ENCODE measurements around the gene TBC1D9B. TPM values are rescaled to one million over a fixed set of nuclear protein-coding genes. Genes with fewer than 3 reads are reported as not detected.

The TBC1D9B gene
- polyA plus RNA-seq, 2 of the 4 experiments (the other 2 are of a cell fraction), result 37.2 to 64.7 TPM

DNA sequence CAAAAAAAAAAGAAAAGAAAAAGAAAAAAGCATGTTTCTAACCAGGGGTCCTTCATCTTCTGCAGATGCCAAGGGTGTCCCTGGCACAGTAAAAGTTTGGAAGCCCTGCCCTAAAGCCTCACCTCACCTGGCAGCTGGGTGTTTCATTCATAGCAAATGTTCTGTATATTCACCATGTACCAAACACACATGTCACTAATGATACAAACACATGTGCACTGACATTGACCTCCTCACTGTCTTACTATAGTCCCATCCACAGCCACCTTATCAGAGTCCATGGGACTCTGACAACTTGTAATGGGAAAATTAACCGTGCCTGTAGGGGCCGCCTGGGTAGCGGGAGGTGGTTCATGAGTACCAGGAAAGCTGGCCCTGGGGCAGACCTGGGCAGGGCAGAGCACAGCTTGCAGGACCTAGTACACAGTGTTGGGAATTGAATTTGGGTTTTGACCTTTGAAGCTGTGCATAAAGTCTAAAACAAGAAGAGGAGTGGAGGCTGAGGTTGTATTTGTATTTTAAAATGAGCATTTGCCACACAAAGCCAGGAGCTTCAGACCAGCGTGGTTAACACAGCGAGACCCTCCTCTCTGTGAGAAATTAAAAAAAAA lies 94.6 kb downstream of the TBC1D9B start:
- no peak overlapping the region for H3K4me3 ChIP-seq
- H3K27ac ChIP-seq, result no peak overlapping the region
- CTCF ChIA-PET, result interaction anchor here (0.8 to 4.4 kb wide), 7 partner anchors 9 to 50 kb away, joined by 3 to 32 read pairs (median 4); no protein-coding TSS in a partner anchor
- no peak overlapping the region for H3K4me2 ChIP-seq
- TF ChIP-seq ZSCAN20 (CRISPR knock-in tag; IDR thresholded peaks at IDR 0.05) (no peak), EP300 (IDR thresholded peaks at IDR 0.05) (no peak), TFCP2L1 (CRISPR knock-in tag; IDR thresholded peaks at IDR 0.05) (no peak), FOXS1 (CRISPR knock-in tag; IDR thresholded peaks at IDR 0.05) (no peak), HEYL (CRISPR knock-in tag; IDR thresholded peaks at IDR 0.05) (no peak), HOXA7 (CRISPR knock-in tag; IDR thresholded peaks at IDR 0.05) (no peak), JUN (IDR thresholded peaks at IDR 0.05) (no peak)
- TF ChIP-seq, protein P1, sequence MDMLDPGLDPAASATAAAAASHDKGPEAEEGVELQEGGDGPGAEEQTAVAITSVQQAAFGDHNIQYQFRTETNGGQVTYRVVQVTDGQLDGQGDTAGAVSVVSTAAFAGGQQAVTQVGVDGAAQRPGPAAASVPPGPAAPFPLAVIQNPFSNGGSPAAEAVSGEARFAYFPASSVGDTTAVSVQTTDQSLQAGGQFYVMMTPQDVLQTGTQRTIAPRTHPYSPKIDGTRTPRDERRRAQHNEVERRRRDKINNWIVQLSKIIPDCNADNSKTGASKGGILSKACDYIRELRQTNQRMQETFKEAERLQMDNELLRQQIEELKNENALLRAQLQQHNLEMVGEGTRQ (IDR thresholded peaks at IDR 0.05), result no peak
- TF ChIP-seq, protein P2, sequence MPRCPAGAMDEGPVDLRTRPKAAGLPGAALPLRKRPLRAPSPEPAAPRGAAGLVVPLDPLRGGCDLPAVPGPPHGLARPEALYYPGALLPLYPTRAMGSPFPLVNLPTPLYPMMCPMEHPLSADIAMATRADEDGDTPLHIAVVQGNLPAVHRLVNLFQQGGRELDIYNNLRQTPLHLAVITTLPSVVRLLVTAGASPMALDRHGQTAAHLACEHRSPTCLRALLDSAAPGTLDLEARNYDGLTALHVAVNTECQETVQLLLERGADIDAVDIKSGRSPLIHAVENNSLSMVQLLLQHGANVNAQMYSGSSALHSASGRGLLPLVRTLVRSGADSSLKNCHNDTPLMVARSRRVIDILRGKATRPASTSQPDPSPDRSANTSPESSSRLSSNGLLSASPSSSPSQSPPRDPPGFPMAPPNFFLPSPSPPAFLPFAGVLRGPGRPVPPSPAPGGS (IDR thresholded peaks at IDR 0.05), result no peak
- TF ChIP-seq, protein P3, sequence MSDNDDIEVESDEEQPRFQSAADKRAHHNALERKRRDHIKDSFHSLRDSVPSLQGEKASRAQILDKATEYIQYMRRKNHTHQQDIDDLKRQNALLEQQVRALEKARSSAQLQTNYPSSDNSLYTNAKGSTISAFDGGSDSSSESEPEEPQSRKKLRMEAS (IDR thresholded peaks at IDR 0.05), result no peak
- TF ChIP-seq, protein P4, sequence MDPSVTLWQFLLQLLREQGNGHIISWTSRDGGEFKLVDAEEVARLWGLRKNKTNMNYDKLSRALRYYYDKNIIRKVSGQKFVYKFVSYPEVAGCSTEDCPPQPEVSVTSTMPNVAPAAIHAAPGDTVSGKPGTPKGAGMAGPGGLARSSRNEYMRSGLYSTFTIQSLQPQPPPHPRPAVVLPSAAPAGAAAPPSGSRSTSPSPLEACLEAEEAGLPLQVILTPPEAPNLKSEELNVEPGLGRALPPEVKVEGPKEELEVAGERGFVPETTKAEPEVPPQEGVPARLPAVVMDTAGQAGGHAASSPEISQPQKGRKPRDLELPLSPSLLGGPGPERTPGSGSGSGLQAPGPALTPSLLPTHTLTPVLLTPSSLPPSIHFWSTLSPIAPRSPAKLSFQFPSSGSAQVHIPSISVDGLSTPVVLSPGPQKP (IDR thresholded peaks at IDR 0.05; ENCODE audit: low read depth, low read length), result no peak
- TF ChIP-seq, protein P5, sequence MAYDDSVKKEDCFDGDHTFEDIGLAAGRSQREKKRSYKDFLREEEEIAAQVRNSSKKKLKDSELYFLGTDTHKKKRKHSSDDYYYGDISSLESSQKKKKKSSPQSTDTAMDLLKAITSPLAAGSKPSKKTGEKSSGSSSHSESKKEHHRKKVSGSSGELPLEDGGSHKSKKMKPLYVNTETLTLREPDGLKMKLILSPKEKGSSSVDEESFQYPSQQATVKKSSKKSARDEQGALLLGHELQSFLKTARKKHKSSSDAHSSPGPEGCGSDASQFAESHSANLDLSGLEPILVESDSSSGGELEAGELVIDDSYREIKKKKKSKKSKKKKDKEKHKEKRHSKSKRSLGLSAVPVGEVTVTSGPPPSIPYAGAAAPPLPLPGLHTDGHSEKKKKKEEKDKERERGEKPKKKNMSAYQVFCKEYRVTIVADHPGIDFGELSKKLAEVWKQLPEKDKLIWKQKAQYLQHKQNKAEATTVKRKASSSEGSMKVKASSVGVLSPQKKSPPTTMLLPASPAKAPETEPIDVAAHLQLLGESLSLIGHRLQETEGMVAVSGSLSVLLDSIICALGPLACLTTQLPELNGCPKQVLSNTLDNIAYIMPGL (CRISPR knock-in tag; IDR thresholded peaks at IDR 0.05; ENCODE audit: borderline replicate concordance), result no peak
- DNase-seq (ENCODE audit: low read depth in 1 of 2, low spot score in 1 of 2), result no peak
- peaks cover 14% of the 10 kb centered on the region for H3K4me1 ChIP-seq
- no peaks in the 10 kb centered on the region for H3K9me3 ChIP-seq
- no peak for ATAC-seq
- WGBS (ENCODE audit: missing lambda C conversion rate), result 91% methylated on average over 5 of the region's 5 CpGs
- no peak for FAIRE-seq
- POLR2A ChIA-PET, result interaction anchor here (0.6 kb wide), 1 partner anchor 10 kb away, joined by 6 read pairs; no protein-coding TSS in a partner anchor

DNA sequence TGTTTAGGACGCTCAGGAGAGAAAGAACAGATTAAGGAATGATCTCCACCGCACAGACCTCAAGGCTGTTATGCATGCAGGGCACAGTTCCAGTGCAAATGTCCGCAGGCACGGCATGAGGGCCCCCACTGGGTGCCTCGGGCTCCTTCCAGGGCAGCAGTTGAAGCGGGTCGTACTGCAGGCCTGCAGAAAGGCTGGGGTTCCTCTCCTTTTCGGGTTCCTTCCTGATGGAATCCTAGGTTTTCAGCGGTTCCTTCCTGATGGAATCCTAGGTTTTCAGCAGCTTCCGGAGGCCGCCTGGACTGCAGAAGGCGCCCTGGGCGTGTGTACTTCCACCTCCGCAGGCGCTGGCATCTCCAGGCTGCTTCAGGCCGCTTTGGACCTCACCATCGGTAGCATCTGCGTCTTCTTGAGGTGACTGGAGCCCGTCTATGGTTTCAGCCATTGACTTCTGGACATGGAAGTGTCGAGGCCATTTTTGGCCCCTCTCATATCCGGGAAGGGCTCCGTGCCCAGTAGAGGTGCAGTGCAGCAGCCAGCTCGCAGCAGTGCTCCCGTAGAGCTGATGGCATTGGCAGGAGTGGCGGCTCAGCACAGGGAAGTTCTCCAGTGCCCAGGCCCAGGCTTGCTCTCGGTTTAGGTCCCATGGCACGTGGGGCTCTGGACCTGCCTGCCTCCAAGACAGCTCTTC lies 95.4 kb downstream of the TBC1D9B start:
- no peak for ATAC-seq
- ChIA-PET CTCF (interaction anchor here (1.2 to 4.4 kb wide), 4 partner anchors 11 to 16 kb away, joined by 4 to 32 read pairs (median 9); no protein-coding TSS in a partner anchor), POLR2A (interaction anchor here (1.6 kb wide), 1 partner anchor 8 kb away, joined by 20 read pairs; the partner anchor contains the start of gene SQSTM1)
- Histone ChIP-seq H3K9me3 (no peaks in the 10 kb centered on the region), H3K4me2 (no peak overlapping the region), H3K4me1 (peaks cover 11% of the 10 kb centered on the region; the same call in 2 of the 3 replicates), H3K27ac (no peak overlapping the region), H3K4me3 (no peak overlapping the region)
- DNase-seq (ENCODE audit: low read depth in 1 of 2, low spot score in 1 of 2), result no peak
- no peak for FAIRE-seq
- no peak for TF ChIP-seq NR3C1 (IDR thresholded peaks at IDR 0.05)
- TF ChIP-seq JUN (IDR thresholded peaks at IDR 0.05), result no peak
- TF ChIP-seq EHMT2 (IDR thresholded peaks at IDR 0.05; ENCODE audit: low read depth), result no peak
- TF ChIP-seq ZFP36 (IDR thresholded peaks at IDR 0.05; ENCODE audit: borderline replicate concordance, partially characterized antibody), result no peak
- 95% methylated on average over 26 of the region's 27 CpGs for WGBS (ENCODE audit: missing lambda C conversion rate)

Small RNA genes lying within 50 kb of the gene (small RNA-seq; reads per million reads assigned to genes)
- gene RF00019, result 0 reads per million in 6 experiments

Other genes with a start within 250 kb of the TBC1D9B start
- gene CBY3, start 226.9 kb downstream of the TBC1D9B start, polyA plus RNA-seq (2011; rRNA removed), result not detected in 2 replicates
- not detected in 3 replicates for gene CBY3, start 226.9 kb downstream of the TBC1D9B start, polyA plus RNA-seq (2017; fragmentation: RNase III; extraction: RNeasy Plus Mini Kit Qiagen cat#74134 plus additional on column Dnase treatment)
- 1,000 and 1,241 TPM in 2 replicates for gene CANX, start 208.9 kb downstream of the TBC1D9B start, polyA plus RNA-seq (2011; rRNA removed)
- gene CANX, start 208.9 kb downstream of the TBC1D9B start, polyA plus RNA-seq (2017; fragmentation: RNase III; extraction: RNeasy Plus Mini Kit Qiagen cat#74134 plus additional on column Dnase treatment), result 364 to 433 TPM (median 402 TPM) in 3 replicates
- gene MAML1, start 175.1 kb downstream of the TBC1D9B start, polyA plus RNA-seq (2011; rRNA removed), result 6.9 and 10.9 TPM in 2 replicates
- gene MAML1, start 175.1 kb downstream of the TBC1D9B start, polyA plus RNA-seq (2017; fragmentation: RNase III; extraction: RNeasy Plus Mini Kit Qiagen cat#74134 plus additional on column Dnase treatment), result 11.0 to 12.0 TPM (median 11.4 TPM) in 3 replicates
- not detected in 2 replicates for gene LTC4S, start 113.9 kb downstream of the TBC1D9B start, polyA plus RNA-seq (2011; rRNA removed)
- gene LTC4S, start 113.9 kb downstream of the TBC1D9B start, polyA plus RNA-seq (2017; fragmentation: RNase III; extraction: RNeasy Plus Mini Kit Qiagen cat#74134 plus additional on column Dnase treatment), result 0.26 TPM in 1 of 3 replicates, not detected in the others
- 57.4 and 110 TPM in 2 replicates for gene MGAT4B, start 101.0 kb downstream of the TBC1D9B start, polyA plus RNA-seq (2011; rRNA removed)
- gene MGAT4B, start 101.0 kb downstream of the TBC1D9B start, polyA plus RNA-seq (2017; fragmentation: RNase III; extraction: RNeasy Plus Mini Kit Qiagen cat#74134 plus additional on column Dnase treatment), result 153 to 166 TPM (median 153 TPM) in 3 replicates
- 362 and 415 TPM in 2 replicates for gene SQSTM1, start 87.0 kb downstream of the TBC1D9B start, polyA plus RNA-seq (2011; rRNA removed)
- gene SQSTM1, start 87.0 kb downstream of the TBC1D9B start, polyA plus RNA-seq (2017; fragmentation: RNase III; extraction: RNeasy Plus Mini Kit Qiagen cat#74134 plus additional on column Dnase treatment), result 529 to 625 TPM (median 606 TPM) in 3 replicates
- gene MRNIP, start 49.1 kb downstream of the TBC1D9B start, polyA plus RNA-seq (2011; rRNA removed), result 21.4 and 26.1 TPM in 2 replicates
- 29.7 to 35.9 TPM (median 30.5 TPM) in 3 replicates for gene MRNIP, start 49.1 kb downstream of the TBC1D9B start, polyA plus RNA-seq (2017; fragmentation: RNase III; extraction: RNeasy Plus Mini Kit Qiagen cat#74134 plus additional on column Dnase treatment)
- gene RNF130, start 163.9 kb upstream of the TBC1D9B start, polyA plus RNA-seq (2011; rRNA removed), result 50.1 and 57.1 TPM in 2 replicates
- gene RNF130, start 163.9 kb upstream of the TBC1D9B start, polyA plus RNA-seq (2017; fragmentation: RNase III; extraction: RNeasy Plus Mini Kit Qiagen cat#74134 plus additional on column Dnase treatment), result 31.1 to 35.0 TPM (median 33.3 TPM) in 3 replicates

Data from A549 (cell line).